Smooth muscle cell of bladder (primary cell): ENCODE measurements around the gene INPP5J. TPM values are rescaled to one million over a fixed set of nuclear protein-coding genes. Genes with fewer than 3 reads are reported as not detected.

Experiments
- total RNA-seq: library from RNA; depleted of rRNA; stranded (reverse); fragments of >200 nt; gene quantifications from 2 replicates; pipeline ENCODE4 v1.2.3, GENCODE V29; 2014

The INPP5J gene
- 0.09 and 0.14 TPM in 2 replicates for total RNA-seq

GRCh38 chr22:31122532-31123291 is at the start of gene INPP5J:
TSS of gene INPP5J (plus strand) at chr22:31122966. CDS start at chr22:31123015, 49 bp downstream.

GRCh38 chr22:31080848-31081649 is 41.7 kb upstream of the INPP5J start, which contains the start of gene SMTN:
TSS of gene SMTN (plus strand) at chr22:31081318. CDS start at chr22:31083259, 1,941 bp downstream.

DNA sequence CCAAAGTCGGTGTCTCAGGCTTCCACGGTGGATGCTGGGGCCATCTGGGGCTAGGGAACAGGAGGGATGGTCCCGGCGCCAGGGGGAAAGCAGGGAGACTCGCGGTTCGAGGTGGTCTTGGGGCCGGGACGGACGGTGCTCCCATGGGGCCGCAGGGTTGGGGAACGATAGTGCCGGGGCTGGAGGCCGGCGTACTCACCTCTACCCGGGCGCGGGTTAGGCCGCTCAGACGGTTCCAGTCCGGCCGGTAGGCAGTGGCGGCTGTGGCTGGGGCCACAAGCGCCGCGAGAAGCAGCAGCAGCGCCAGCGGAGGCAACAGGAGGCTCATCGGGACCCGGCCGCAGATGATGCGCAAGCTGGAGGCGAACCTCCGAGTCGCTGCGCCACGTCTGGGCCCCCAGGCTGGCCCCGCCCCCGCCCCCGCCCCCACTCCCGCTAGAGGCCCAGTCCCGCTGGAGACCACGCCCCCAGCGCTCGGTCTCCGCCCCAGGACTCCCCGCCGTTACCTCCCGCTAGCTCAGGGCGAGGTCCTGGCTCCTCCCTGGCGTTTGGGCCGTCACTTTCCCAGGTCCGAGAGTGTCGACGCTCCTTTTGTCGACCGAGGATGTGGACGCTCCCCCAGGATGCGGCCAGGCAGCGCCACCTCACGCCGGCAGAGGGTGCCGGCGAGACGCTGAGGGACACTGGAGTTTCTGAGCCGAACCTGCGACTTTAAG is 15.4 kb upstream of the INPP5J start, which contains the start of gene SELENOM:
SELENOM (minus strand) TSS at position 391 of the 716 bp plus-strand sequence; CDS start at position 328, 63 bp downstream.

DNA sequence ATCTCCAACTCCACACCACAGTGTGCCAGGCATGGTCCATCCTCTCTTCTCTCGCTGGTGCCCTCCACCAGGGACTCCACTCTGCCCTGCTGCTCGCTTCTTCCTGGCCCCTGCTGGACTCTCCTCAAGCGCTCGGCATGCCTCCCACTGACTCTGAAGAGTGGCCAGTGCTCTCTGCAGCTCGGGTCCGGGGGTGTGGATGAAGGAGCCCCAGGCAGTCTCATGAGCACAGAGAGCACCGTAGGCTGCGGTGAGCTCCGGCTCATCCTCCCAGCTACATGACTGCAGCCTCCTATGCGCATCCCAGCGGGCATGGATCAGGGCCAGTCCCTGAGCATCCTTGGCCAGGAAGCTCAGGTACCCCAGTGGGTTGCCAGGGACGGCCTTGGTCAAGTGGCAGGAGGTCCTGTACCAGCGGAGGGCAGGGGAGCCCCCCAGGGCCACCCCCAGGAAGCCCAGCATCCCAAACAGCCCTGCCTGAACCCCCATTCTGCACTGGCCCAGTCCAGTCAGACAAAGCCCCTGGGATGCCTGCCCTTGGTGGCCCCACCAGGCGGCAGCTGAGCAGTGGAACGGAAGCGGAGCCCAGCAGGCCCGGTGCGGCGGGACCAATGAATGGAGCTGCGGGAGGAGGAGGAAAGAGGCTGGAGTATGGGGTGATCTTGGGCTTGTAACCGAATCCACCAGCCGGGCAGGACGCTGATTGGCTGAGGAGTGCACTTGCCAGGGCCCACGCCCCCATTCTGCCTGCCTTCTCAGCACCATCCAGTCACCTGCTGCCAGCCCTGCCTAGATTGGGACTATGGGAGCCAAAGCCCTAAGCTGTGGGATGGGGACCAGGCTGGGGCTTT is 17.3 kb downstream of the INPP5J start, which contains the start of gene PLA2G3:
PLA2G3 (minus strand) TSS at position 643 of the 851 bp plus-strand sequence; CDS start at position 489, 154 bp downstream.

Other genes starting within 250 kb of the INPP5J start
- gene MORC2, start 154.2 kb upstream of the INPP5J start, total RNA-seq = 11.6 and 11.7 TPM in 2 replicates
- gene TUG1, start 153.7 kb upstream of the INPP5J start, total RNA-seq = 27.3 and 28.3 TPM in 2 replicates
- gene SMTN, start 41.6 kb upstream of the INPP5J start, total RNA-seq = 80.2 and 108 TPM in 2 replicates
- 171 and 196 TPM in 2 replicates for gene SELENOM, start 15.4 kb upstream of the INPP5J start, total RNA-seq
- 0.57 TPM in 1 of 2 replicates, not detected in the other for gene PLA2G3, start 17.5 kb downstream of the INPP5J start, total RNA-seq
- 26.3 and 31.9 TPM in 2 replicates for gene RNF185, start 37.2 kb downstream of the INPP5J start, total RNA-seq
- 17.2 and 36.0 TPM in 2 replicates for gene LIMK2, start 89.3 kb downstream of the INPP5J start, total RNA-seq
- 32.2 and 33.8 TPM in 2 replicates for gene PIK3IP1, start 169.5 kb downstream of the INPP5J start, total RNA-seq
- 9.2 and 11.0 TPM in 2 replicates for gene PATZ1, start 223.4 kb downstream of the INPP5J start, total RNA-seq